NCI-H226 (cell line): Measurements from ENCODE around the gene CEP19.
A peak's percentile ranks its signal among the peaks of the same experiment; 100 is the strongest.
"Not testable (repeated sequence)": the region's sequence is repeated elsewhere in the genome, so short reads cannot be mapped to it uniquely, and the experiment has no call there.

Experiments
- DNase-seq: peaks from one replicate; pipeline ENCODE4 v3.0.0-alpha.2; 2015

CEP19 gene, protein sequence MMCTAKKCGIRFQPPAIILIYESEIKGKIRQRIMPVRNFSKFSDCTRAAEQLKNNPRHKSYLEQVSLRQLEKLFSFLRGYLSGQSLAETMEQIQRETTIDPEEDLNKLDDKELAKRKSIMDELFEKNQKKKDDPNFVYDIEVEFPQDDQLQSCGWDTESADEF

DNA sequence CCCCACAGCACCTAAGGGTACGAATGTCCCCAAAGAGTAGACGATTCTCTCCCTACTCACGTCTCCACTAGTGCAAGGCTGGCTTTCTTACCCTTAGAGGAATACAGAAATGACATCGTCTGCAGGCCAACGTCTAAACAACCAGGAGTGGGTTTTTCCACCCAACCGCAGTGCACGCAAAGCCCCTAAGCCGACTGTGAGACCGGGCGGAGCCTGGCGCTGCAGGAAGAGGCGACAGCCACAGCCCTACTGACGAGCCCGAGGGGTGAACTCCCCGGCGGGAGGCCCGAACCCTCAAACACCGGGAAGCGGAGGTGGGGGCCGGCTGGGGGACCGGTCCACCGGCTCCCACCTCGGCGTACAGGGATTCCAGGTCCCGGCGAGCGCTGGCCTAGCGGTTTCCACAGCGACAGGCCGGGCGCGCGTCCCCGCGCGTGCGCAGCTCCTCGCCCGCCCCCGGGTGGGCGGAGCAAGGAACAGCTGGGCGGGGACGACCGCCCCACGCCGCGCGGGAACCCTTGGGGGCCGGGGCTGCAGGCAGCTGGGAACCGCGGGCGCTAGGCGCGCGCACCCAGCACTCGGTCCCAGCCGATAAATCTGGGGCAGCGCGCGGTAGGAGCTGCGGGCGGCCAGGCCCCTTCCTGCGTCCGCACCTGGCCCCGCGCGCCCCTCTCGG lies at the start of gene CEP19, which contains the start of gene PIGX:
Gene CEP19, minus strand, starts transcription at position 413 of the 676 bp plus-strand sequence. CDS start 3,593 bp downstream, outside the sequence.
Gene PIGX, plus strand, starts transcription at position 540 of the 676 bp plus-strand sequence.
- DNase-seq = peak; percentile 75

DNA sequence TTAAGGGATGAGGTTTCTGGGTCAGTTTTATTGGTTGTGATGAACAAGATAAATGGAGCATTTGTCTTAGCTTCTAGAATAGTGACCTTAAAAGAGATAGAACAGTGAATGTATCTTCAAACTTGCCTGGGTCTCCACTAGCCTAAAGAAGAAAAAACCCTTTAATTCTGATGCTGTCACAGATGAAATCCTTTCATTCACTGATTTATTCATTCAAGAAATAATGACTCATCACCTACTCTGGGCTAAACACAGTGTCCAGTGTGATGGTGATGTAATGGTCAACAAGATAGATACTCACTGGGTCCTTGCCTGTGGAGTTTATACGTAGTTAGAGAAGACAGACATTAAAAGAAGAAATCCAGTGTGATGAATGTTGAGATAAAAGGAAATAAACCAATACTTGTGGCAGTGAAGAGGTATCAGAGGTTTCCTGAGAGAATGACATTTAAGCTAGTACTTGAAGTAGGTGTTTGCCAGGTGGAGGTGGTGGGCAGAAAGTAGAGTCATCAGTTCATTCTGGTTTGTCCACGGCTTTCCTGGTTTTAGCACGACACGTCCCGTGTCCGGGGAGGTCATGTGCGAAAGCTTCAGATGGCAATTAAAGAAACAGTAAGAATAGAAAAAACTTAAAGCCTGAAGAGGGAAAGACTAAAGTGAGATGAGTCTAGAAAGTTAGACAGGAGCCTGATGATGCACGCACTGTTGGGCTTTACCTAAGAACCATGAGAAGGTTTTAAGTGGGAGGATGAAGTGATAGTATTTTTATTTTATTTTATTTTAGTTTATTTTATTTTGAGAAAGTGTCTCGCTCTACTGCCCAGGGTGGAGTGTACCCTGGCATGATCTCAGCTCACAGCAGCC lies 46.1 kb upstream of the CEP19 start:
- DNase-seq = peak; percentile 72

DNA sequence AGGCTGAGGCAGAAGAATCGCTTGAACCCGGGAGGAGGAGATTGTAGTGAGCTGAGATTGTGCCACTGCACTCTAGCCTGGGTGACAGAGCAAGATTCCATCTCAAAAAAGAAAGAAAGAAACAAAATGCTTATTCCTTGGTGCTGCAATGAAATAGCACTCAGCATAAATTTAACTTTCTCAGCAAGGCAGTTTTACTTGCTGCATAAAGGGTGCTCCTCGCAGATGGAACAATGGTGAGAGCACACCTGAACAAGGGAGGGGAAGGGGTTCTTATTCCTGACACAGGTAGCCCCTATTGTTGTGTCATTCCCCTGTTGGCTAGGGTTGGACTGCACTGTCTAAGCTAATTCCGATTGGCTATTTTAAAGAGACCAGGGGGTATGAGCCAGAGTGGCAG lies 44.7 kb upstream of the CEP19 start:
- no peak for DNase-seq

DNA sequence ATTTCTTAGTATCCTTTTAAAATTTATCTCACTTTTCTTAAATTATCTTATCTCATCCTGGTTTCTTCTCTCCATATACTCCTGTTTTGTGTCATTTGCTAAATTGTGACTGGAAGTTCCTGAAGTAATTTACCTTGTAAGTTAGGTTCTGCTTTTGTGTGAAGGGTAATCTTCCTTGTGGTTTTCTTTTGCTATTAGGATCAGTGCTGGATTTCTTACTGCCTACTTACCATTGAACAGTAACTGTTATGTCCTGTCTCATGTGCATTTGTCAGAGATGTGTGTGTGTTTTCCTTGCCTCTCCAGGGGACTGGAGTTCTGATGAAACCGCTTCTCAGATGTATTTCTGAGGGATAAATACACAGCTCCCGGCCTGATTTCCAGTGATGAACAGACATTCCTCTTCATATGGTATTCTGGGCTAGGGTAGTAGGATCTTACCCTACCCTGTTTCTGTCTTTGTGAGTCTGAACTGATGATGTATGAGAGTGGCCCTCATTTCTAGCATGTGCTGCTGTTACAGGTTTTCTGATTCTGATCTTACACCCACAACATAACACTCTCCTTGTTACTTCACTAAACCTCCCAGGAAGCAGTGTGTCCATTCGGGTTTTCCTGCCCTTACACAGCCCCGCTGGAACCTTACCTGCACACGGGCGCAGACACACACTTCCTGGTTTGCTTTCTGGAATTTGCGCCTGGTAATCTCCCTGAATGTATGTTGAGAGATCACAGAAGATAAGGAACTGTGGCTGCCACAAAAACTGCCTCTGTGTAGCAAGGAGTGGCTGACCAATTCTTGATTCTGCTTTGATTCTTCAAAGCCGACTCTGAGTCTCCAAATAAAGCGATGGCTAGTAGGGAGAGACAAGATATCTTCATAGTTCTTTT lies 42.3 kb upstream of the CEP19 start:
- no peak for DNase-seq

DNA sequence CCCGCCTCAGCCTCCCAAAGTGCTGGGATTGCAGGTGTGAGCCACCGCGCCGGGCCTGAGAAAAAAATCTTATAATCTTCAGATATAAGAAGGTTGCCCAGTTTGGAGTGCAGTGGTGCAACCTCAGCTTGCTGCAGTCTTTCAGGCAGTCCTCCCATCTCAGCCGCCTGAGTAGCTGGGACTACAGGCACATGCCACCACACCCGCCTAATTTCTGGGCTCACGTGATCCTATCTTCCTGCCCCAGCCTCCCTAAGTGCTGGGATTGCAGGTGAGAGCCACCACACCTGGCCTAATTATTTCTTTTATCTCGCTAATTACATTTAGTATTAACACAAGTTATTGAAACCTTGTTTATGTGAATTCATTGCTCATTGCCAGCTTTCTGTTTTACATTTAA lies 41.2 kb upstream of the CEP19 start:
- DNase-seq = no peak

DNA sequence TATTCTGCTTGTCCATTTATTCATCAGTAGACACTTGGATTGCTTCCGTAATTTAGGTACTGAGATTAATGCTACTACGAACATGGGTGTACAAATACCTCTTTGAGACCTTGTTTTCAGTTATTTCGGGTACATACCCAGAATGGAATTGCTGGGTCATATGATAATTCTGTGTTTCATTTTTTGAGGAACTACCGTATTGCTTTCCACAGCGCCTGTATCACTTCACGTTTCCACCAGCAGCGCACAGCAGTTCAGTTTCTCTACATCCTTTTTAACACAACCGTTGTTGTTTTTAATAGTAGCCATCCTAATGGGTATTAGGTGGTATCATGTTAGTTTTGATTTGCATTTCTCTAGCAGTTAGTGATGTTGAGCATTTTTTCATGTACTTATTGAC lies 37.1 kb upstream of the CEP19 start:
- DNase-seq = no peak

DNA sequence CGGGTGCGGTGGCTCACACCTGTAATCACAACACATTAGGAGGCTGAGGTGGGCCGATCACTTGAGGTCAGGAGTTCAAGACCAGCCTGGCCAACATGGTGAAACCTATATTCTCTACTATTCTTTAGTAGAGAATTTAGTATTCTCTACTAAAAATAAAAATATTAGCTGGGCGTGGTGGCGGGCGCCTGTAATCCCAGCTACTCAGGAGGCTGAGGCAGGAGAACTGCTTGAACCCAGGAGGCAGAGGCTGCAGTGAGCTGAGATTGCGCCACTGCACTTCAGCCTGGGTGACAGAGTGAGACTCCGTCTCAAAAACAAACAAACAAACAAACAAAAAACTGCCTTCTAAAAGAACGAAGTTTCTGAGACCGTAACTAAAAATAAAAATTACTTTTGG lies 31.5 kb upstream of the CEP19 start:
- DNase-seq = not testable (repeated sequence)

DNA sequence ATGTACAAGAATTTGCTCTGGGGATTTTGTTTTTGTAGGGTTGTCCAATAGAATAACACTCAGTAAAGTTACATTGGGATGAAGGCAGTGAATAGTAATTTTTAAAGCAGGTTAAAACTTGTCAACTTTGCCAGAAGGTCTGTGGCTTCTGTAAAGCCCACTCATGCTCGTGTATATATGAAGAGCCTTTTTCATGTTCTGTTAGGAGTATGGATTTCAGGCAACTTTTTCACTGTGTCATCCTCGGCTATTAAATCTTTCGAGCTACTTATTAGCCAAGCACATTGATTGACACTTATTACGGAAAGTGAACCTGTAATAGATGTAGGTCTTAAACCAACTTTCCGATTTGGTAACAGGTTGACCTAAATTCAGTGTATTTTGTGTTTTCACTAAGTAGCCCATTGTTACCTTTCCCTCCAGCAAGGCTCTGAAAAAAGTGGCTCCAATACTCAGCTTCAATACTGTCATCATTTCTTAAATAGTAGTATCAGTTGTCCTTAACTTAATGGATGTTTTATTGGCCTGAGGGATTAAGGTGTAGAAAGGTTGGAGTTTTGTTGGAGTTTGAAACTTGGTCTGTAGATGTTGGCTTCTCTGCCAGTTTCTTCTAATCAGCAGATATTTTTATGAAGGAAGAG lies 29.3 kb upstream of the CEP19 start:
- no peak for DNase-seq

DNA sequence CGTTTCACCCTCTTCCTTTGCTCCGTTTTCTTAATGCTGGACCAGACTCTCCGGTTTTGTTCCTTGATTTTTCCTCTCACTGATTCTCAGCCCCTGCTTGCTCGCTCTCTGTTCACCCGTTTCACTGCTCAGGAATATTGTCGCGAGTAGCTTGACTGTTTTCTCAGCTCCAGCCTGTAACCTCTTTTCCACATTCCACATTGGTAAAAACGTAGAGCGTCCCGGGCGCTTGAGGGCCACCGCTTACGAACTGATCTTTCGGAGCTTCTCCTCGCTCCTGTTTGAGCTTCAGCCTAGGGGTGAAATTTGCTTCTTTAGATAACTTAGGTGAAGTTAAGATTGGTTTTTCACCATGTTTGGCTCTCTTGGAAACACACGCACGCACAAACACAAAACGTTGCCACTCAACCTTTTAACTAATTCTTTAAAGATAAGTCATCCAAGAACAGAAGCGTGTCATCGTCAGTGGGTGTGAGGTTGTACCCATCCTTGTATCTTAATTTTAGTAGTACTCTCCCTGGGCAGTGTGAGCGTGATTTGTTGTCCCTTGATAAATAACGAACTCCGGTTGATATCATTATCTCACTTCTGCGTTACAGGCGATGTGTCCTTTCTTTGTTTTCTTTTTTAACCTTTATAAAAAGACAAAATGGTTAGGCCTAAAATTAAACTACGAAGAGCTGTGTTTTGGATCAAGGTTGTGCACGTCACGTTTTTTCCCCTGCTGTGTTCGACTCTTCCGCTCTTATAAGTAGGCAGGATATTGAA lies 28.6 kb upstream of the CEP19 start:
- DNase-seq = peak; percentile 5

DNA sequence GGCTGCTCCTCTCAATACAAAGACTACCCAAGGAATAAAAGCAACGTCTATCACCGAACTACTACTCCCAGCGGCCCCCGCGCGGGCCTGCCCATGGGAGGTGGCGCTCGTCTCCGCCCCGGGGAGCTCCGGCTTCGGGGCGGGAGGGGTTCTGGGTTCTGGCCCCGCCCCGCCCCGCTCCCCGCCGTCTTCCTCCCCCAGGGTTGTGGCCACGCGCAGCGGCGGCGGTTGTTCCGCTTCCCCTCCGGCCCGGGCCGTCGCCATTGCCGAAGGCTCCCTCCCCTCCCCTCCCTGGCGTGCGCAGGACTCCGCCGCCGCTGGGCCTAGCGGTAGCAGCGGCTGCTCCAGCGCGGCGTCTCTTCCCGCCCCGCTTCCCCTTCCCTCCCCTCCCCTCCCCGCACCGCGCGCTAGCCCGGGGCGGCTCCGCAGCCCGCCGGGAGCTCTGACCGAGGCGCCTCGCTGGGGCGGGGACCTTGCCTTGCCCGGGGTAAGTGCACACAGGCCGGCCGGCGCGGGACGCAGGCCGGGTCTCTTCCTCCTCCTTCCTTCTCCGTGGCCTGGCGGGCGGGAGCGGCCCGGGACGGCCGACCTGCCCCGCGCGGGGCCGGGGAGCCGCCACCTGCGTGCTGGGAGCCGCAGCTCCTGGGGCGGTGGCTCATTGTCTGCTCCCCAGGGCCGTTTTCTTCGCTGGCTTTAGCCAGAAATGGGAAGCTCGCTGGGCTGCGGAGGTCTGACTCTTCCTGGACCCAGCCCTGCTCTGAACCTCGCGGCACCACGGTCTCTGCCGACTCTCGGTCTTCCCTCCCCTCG lies 27.8 kb upstream of the CEP19 start, which contains the start of gene PAK2:
Gene PAK2, plus strand, starts transcription at position 187 of the 810 bp plus-strand sequence. CDS start 42,790 bp downstream, outside the sequence.
- peak; percentile 88 for DNase-seq

DNA sequence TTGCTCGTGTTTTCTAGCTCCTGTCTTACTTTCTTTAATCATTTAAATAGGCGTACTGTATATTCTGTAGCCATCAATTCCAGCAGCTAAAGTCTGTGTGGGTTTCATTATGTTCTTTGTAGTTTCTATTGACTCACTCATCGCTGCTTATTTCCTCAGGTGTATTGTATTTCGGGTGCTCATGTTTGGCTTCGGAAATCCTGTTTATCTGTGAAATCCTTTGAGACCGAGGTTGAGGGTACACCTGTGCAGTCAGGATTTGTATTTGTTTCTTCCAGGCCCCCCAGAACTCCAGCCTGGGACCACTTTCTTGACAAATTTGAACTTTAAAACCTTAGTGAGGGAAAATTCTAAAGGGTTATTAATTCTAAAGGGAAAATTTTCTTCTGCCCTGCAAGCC lies 25.6 kb upstream of the CEP19 start:
- DNase-seq = no peak

DNA sequence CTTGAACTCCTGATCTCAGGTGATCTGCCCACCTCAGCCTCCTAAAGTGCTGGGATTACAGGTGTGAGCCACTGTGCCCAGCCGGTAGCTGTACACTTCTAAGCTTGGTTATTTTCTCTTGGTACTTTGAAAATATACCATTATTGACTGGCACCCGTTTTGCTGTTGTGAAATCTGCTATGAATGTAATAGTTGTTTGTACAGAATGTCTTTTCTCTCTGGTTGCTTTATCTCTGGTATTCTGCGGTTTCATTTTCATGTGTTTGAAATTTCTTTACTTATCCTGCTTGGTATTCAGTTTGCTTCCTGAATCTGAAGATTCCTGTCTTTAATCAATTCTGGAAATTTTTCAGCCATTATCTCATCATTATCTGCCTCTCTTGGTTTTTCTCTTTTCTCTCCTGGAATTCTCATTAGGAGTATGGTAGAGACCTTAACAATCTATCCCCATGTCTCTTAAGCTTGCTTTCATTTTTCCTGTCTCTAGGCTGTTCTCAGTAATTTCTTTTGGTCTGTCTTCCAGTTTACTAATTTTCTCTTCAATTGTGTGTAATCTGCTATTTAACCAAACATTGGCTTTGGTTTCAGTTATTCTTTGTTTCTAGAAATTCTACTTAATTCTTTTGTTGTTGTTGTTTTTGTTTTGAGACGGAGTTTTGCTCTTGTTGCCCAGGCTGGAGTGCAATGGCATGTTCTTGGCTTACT lies 24.8 kb upstream of the CEP19 start:
- DNase-seq = no peak

DNA sequence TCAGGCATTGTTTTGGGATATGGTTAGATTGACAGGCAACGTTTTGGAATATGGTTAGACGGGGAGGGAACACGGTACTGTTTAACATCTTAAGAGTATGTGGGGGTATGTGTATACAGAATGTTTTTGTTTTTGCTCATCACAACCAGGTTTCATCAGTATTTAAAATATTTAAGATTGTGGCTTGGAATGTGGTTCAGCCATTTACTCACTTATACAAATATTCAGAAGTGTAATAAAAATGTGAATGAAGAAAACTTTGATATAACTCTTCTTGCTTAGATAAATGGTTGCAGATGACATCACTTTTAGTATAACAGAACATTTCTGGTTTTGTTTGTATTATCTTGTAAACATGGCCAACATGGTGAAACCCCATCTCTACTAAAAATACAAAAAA lies 23.7 kb upstream of the CEP19 start:
- no peak for DNase-seq

DNA sequence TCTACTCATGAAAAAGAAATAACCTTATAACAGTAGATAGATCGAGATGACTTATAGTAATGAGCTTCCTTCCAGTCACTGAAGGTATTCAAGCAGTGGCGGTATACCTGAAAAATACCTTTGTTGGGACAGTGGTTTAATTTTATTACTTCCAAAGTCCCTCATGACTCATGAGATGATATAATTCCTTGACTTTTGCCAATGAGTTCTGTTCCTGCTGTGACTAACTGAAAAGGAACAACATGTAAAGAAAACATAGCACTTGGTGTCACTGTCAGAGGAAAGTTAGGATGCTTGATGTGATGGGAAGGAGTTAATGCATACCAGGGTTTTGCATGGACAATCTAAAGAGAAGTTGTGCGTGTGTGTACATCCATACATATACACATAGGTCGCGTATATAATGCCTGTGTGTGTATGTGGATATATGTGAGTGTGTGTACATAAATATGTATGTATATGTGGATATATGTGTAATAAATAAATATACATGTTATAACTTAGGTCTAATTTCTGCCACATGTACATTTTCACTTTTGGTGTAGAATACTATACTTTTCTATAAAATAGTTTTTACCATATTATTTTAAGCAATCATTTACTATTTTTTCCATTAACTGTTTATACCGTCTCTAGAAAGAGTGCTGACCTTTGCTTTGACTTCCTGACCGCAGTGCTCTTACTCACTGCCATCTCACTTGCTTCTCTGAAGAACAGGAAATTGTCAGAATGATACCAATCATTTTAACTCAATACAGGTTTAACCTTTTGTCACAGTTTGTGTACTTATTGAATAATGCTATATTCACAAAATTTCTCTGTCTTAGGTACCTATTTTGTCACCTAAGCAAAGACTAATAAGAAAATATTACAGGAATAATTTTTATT lies 15.0 kb upstream of the CEP19 start:
- DNase-seq = no peak

DNA sequence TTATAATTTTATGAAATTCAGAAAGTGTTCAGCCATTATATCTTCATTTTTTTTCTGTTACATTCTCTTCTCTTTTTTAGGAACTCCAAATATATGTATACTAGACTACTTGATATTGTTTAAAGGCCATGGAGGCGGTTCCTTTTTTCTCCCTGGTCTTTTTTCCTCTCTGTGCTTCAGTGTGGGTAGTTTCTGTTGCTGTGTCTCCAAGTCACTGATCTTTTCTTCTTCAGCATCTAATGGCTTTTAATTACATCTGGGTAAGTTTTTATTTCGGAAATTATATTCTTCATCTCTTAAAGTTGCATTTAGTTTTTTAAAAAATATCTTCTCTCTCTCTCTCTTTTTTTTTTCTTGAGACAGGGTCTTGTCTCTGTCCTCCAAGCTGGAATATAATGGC lies 9.0 kb upstream of the CEP19 start:
- DNase-seq = no peak

DNA sequence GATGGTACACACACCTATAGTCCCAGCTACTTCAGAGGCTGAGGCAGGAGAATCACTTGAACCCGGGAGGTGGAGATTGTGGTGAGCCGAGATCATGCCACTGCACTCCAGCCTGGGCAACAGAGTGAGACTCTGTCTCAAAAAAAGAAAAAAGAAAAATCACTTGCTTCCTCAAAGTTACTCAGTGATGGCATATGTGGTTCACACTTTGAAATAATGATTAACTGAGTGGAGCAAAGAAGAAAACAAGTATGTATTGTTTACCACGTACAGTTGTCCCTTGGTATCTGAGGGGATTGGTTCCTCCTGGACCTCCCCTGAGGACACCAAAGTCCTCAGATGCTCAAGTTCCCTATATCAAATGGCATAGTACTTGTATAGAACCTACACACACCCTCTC lies 5.1 kb upstream of the CEP19 start:
- not testable (repeated sequence) for DNase-seq

DNA sequence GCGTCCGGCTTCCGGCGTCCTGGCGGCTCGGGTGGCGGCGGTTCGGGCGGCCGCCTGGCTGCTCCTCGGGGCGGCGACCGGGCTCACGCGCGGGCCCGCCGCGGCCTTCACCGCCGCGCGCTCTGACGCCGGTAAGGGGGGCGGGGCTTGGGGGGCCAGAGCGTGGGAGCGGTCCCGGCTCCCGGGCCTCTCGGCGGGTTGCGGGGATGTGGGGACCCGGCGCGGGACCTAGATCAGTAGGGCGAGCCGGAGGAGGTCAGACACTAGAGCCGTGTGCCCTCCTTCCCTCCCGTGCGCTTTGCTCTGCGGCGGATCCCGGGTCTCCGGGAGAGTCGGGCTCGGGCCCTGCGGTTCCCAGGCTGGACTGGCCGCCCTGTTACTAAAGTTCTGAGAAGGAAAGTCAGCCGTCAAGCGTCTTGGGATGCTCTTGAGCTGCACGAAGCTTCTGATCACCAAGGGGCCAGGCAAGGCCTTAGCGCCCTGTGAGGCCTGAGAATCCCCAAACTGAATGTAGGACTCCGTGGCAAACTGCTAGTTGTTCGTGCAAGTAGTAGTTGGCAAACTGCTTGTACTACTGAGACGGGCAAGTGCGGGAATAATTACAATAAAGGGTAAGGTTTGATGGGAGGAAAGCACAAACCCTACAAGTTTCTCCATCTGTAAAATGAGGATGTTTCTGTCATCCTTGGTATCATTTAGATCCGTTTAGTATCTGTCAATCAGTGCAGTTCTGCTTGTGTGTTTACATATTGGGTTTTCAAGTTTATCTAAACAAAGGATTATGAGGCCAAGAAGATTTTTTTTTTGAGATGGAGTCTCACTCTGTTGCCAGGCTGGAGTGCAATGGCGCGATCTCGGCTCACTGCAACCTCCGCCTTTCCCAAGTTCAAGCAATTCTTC lies 714 bp upstream of the CEP19 start:
- no peak for DNase-seq

DNA sequence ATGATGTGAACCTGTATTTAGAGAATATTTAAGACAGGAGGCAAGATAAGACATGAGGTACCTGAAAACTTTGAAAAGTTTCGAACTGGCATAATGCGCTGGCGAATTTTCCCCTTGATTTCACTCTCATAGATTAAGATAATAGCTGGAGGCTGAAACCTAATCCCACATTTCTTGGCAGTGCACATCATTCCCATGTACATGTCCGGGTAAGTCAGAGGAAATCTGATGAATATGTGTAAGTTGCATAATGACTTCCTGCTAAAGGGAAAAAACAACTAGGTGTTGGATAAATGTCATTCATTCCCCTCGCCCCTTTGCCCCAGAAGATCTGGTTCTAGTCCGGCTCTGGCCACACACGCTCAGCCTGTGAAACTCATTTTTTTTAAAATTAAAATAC lies 3.6 kb downstream of the CEP19 start:
- DNase-seq = peak; percentile 21
